ENCODE results near the gene MTMR3.

GRCh38 chr22:30027791-30028190, 144.8 kb downstream of the MTMR3 start:
- TF ChIP-seq TAF1 (IDR thresholded peaks at IDR 0.05; ENCODE audit: borderline replicate concordance, insufficient read depth, low read length) (no peak), POLR2AphosphoS5 (IDR thresholded peaks at IDR 0.05; ENCODE audit: low read depth, low read length) (no peak), SIN3A (IDR thresholded peaks at IDR 0.05; ENCODE audit: borderline replicate concordance, insufficient read depth, low read length) (no peak), REST (IDR thresholded peaks at IDR 0.05; ENCODE audit: insufficient read depth in 1 of 2, low read depth in 2 of 2, low read length in 2 of 2) (no peak), FOXP2 (optimal IDR thresholded peaks at IDR 0.05; ENCODE audit: borderline replicate concordance, extremely low read depth, extremely low read length, insufficient read depth) (no peak)

Data from PFSK-1 (cell line).